GM19240 (cell line): Measurements from ENCODE around the gene LRRK1.

Experiments
- DNase-seq: peaks from one replicate; pipeline ENCODE4 v3.0.0; 2011; ENCODE audit warnings: low spot score; ENCODE audit not compliant: insufficient read length

LRRK1 gene

DNA sequence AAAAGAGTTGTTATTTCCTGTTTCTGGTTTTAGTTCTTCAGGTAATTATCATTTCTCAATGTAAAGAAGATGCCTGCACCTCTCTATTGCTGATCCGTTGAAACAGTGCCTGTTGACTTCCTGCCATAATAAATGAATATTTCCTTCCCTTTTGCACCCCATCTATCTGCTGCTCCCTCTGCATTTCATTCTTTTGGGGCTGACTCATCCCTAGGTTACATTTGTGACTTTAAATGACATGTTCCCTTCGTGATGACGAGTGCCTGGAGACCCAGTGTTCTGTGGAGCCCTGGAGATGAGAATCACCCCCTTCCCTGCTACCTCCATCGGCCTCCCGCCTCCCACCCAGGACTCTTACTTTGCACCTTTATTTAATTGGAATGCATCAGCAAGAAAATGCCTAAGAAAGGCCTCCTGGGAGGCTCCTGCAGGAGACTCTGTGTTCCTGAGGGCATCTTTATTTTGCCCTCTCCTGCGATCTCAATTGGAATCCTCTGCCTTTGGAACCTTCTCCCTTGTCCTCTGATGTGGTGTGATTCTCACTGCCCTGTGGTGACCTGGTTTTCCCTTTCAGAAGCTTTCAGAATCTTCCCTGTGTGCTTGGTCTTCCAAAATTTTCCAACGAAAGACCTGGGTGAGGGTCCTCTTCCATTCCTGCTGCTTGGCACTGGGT is 13.7 kb downstream of the LRRK1 start:
- DNase-seq = no peak

DNA sequence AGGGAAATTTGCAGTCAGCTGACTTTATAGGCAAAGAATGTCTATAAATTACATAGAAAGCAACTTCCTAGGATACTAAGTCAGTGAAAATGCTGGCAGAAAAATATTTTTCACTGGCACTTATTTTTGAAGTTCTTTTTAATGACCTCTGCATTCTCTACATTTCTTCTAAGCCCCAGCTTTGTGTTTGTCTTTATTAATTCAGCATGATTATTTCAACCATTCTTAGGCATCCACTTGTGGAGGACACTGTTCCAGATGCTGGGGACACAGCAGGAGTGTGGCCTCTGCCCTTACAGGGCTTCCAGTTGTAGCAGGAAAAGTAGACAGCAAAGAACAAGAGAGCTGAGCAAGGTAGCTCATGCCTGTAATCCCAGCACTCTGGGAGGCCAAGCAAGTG is 15.0 kb downstream of the LRRK1 start:
- no peak for DNase-seq

DNA sequence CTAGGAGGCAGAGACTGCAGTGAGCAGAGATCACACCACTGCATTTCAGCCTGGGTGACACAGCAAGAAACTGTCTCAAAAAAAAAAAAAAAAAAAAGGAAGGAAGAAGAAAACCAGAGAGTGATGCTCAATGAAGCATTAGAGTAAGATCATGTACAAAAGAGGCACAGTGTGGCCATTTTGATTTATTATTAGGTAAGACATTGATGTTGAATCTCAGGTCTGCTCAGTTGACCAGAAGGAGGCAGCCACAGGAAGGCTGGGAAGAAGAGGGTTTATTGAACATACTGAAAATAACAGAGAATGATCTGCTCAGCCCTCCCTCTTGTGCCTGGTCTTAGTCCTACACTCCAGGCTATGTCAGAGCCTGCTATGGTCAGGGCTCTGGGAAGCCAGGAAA is 15.6 kb downstream of the LRRK1 start:
- no peak for DNase-seq

DNA sequence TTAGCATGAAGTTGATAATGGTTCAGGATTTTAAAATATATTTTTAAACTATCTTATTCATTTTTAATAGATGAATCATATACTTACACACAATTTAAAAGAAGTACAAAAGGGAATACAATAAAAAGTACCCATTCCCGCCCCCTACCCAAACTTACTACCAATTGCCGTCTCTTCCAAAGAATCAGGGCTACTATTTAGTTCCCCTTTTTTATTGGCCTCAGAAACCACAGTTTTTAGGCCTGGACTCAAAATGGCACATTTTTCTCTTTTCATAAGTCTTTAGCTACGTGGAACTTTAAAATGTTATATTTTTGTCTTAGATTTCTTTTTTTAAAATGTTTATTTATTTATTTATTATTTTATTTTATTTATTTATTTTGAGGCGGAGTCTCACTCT is 18.0 kb downstream of the LRRK1 start:
- no peak for DNase-seq

DNA sequence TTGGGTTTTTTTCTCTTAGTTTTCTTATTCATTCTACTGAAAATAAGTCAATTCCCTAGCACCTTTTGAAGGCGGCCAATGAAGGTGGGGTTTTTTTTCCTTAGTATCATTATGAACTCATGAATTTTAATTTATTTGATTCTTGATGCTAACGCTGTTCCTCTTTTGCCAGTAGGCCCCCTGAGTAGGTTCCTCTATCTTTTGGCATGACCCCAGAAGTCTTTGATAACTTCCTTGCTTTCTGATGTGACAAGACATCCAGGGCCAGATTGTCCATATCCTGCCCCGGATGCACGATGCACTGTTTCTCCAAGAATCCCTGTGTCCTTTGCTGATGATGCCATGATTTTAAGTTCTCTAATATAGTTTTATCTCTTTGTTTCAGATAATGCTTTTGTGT is 20.6 kb downstream of the LRRK1 start:
- no peak for DNase-seq

DNA sequence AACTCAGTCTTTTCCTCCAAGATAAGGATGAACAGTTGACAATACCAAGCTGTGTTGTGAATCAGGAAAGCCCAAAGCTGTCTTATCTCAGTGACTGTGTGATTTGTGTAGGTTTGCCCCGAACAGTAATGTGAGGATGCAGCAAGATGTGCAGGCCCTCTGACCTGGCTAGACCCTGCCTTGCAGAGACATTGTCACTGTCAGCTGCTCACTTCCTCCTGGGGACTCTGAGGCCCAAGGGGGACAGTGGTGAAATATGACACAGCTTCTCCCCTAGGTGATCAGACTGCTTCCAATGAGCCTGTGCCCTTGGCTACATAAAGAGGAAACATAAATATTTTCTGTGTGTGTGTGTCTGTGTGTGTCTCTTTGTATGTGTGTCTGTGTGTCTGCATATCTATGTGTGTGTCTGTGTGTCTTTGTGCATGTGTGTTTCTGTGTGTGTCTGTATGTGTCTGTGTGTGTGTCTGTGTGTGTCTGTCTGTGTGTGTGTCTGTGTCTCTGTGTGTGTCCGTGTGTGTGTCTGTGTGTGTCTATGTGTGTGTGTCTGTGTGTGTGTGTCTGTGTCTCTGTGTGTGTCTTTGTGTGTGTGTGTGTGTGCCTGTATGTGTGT is 21.7 kb downstream of the LRRK1 start:
- DNase-seq = no peak

DNA sequence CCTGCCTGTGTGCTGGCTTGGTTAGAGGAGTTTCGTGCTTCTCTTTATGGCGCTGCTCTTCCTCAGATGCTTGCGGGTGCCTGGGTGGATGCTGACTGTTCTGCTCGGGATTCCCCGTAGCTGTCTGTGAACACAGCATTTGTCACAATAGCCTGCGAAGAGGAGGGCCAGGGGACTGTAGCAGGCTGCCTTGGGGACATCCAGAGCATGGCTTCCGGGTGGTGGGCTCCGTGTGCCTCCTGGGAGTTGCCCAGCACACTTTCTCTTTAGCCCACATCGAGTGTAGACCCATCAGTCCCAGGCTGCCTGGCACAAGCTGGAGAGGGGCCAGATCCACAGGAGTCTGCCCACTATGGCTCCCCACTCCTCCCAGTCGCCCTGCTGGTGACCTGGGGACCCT is 22.4 kb downstream of the LRRK1 start:
- no peak for DNase-seq

DNA sequence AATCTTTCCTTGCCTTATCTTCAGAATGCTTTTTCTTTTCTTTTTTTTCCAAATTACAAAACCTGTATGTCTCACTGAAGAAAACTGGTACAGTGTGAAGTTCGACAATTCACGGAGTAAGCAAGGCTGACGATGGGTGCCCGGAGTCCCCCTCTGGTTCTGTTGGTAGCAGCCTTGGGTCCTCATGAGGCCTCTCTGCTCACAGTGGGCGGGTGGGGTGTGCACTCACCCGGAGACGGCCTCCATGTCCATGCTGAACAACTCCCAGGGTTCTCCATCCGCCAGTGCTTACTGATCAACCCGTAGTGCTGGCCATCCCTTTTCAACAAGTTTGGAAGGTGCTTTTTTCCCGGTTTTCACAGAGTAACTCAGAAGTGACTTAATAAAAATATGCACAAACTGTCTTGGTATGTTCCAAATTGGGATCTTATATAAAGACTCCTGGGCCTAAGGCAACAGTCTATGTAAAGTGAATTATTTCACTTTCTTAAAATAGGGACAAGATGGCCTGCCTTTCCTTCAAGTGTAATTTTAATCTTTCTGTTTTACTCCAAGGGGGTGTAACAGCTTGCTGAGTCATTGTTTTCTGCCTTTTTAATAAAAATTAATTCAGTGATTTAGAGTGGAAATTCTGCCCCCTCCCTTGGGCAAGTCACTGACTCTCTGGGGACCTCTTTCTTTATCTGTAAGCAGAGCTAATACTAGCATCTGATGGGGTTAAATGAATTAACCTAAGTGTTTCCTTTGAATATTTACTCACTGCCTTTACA is 23.7 kb downstream of the LRRK1 start:
- DNase-seq = no peak

DNA sequence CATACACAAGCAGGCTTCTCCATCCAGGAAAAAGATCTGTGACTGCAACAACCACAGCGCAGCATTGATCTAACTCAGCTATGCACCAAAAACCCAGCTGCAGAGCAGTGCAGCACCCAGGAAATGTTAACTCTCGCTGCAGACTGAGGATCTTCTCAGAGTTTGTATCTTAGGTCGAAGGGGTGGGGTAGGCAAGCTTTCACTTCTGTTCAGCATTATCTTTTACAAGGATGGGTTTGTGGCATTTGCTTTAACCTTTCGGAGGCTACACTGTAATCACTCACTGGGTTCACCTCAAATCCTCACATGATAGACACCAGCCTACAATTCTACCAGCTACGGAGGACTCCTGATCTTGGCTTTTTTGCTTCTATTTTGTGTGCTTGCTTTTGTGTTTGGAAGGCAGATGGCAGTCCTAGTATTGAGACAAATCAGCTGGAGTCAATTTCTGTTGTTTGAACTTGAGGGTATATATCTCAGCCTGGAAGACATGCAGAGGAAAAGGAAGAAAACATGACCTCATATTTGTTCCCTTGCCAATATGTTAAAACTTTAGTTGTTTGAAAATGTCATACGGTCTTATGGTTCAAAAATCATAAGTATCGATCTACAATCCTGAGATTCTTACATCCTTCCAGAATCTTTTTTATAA is 25.2 kb downstream of the LRRK1 start:
- no peak for DNase-seq

DNA sequence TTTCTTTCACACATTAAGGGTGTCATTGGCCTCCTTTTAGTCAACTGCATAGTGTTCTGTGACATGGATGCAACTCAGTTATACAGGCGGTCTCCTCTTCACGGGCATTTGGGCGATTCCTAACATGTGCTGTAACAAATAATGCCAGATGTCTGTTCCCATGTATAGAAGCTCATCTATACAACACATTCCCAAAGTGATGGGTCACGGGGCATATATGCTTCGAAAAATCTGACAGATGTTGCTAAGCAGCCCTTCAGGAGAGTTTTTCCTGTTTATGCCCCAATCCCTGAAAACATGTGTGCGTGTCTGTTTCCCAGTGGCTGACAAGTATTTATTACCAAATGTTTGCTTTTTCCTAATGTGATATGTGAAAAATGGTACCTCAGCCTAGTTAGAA is 25.8 kb downstream of the LRRK1 start:
- no peak for DNase-seq

DNA sequence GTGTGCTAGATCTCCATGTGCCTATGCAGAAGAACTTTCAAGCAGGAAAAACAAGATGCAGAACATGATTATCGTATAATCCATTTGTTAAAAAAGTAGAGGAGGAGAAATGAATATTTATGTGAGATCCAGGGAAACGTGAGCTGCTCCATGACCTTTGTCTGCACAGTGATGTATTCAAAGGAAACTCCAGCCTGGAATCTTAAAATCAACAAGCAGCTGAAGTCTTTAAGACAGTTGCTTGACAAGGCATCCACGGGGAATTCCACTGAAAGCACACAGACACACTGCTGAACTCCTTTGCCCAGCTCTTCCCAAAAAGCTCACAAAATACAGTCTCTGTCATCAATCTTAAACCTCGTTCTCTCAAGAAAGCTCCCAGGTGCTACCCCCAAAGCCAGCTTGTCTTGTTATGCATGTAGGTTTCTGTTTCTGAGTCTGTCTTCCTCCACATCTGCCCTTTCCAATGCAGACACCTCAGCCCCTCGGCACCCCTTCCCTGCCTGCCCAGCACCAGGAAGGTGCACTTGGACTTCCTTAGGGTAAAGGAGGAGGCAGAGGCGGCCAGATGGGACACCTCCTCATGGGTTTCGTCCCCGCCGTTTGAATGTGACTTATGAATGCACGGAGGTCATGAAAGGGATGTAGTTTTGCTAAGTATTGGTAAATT is 28.7 kb downstream of the LRRK1 start:
- no peak for DNase-seq

DNA sequence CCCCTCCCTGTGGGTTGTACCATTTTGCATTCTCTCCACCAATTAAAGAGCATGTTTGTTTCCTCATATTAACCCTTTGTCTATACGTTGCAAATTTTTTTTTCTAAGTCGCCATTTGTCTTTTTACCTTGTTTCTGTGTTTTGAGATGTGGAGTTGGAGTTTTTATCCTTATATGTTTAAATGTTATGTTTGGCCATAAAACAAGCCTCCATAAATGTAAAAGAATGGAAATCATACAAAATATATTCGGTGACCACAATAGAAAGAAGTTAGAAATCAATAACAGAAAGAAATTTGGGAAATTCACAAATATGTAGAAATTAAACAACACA is 29.2 kb downstream of the LRRK1 start:
- no peak for DNase-seq

DNA sequence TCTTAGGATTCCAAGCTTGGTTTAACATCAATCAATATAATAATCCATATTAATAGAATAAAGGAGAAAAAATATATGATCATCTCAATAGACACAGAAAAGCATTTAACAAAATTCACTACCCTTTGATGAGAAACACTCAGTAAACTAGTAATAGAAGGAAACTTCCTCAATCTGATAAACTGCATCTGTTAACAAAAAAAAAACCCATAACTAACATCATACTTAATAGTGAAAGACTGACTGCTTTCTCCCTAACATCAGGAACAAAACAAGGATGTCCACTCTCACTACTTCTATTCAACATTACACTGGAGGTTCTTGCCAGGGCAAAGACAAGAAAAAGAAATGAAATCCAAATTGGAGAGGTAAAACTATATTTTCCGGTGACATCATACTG is 30.5 kb downstream of the LRRK1 start:
- DNase-seq = no peak

DNA sequence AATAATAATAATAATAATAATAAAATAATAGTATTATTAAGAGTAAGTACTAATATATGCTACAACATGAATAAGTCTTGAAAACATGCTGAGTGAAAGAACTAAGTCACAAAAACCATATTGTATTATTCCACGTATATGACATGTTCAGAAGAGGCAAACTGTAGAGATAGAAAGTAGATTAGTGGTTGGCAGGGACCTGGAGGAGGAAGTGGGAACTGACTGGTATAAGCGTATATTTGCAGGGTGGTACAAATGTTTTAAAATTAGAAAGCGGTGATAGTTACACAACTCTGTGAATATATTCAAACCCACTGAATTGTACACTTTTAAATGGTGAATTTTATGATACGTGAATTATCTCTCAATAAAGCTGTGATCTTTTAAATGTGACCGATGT is 32.8 kb downstream of the LRRK1 start:
- DNase-seq = no peak

DNA sequence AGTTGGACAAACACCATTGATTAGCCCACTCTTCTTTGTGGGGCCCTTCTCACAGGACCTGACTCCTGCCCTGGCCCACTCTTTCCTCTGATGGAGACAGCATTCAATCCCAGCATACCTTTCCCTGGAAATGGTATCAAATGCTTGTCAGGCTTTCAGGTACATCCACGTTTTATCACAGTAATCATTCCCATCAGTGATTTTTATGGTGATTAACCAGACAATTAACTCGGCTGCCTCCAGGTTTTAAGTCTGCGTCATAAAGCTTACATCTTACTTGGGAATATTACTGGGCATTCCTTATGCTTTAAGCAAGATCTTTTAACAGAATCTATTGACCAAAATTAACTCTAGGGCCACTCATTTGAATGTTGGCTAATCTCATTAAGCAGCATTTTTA is 33.4 kb downstream of the LRRK1 start:
- no peak for DNase-seq

DNA sequence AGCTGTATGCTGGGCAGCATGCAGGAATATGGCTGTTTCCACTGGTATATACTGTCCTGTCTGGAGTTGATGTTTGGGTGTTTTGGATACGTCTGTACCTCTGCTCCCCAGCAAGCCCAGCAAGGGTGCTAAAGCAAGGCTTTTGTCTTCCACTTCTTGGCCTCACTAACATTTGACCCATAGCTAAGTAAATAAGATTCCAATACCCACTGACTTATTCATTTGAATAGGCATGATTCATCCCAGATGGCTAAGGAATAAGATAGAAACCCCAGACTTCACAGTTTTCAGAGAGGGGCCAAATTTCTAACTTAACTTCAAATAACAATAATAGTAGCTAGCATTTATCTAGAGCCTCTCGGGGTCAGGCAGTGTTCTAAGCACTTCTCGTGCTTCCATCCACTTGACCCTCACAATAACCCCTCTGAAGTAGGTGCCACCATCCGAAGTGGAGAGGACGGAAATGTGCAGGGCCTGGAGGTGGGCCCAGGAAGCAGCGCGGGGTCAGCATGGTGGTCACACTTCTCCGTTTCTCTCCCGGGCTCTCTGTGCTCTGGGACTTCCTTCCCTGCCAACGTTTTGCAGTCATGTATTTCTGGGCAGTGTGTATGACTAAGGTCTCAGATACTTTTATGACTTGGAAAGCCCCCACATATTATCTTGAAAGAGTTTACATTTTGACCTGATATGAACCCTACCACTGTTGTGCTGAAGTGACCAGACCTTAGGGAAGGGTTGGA is 39.3 kb downstream of the LRRK1 start:
- DNase-seq = no peak

DNA sequence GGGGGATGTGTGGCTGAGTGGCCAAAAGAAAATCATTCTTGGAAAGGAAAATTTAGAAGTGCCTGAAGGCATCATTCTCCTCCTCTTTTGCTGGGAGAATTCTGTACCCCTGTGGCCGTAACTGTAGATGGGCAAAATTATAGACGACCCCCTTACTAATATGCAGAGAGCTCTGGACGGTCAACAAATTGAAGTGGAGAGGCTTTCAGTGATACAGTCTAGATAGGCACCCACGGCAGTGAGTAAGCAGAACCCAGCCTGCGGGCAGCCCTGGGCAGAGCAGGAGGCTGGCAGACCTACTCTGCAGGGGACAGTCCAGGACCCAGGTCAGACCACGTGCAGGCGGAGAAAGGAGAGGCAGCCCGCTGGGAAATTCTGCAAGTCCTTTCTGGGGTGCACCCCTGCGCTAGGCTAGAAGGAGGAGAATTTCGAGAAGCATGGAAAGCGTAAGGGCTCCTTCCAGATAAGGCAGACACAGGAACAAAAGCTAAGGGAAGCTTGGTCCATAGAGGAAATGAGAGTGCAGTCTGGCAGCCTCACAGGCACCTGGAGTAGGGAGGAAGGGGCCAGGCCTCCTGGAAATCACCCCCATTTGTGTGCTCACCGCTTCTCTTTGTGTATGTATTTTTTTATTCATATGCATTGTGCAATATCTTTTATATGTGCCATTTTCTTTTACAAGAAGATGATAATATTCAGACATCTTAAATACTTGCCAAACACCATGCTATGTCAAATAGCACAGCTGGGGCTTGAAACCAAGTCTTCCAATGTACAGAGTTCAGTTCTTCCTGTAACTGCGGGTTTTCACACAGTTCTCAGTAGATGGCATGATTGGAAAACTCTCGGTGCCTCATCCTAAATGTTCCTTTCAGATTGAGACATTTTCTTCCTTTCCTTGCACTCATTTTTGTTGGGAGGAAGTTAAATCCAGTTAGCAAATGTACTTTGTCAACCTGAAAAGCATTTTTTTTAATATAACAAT is 40.2 kb downstream of the LRRK1 start:
- no peak for DNase-seq

DNA sequence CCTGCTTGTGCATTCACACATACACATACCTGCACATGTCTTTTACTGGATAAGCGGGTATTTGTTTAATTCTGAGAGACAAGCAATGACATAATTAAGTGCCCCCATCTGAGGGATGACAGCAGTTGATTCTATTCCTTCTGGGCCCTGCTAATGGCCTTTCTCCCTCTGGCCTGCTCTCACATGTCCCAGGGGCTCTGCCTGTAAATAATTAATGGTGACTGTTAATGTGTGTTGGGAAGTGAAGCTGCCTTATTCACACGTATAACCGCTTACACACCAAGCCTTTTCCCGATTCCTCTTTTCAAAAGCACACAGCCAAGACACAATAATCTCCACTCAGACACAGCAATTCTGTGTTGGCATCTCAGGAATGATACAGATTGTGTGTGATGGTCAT is 47.8 kb downstream of the LRRK1 start:
- no peak for DNase-seq

DNA sequence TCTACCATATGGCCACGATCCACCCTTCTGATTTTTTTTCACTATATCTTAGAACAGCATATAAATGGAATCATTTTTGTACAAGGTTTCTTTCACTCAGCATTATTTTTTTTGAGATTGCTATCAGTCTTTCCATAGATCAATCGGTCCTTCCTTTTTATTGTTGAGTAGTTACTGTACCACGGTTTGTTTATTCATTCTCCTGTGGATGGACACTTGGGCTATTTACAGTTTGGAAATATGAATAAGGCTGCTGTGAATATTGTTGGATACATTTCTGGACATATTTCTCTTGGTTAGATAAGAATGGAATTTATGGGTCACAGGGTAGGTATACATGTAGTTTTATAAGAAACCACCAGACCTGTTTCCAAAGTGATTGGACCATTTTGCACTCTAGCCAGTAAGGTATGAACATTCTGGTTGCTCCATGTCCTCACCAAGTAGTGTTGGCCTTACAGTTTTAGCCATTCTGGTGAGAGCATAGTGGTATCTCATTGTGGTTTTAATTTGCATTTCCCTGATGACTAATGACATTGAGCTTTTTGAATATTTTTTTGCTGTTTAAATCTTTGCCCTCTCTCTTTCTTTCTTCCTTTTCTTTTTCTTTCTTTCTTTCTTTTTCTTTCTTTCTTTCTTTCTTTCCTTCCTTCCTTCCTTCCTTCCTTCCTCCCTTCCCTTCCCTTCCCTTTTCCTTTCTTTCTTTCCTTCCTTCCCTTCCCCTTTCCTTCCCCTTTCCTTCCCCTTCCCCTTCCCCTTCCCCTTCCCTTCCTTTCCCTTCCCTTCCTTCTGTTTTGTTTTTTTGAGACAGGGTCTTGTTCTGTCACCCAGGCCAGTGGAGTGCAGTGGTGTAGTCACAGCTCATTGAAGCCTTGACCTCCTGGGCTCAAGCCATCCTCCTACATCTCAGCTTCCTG is 49.2 kb downstream of the LRRK1 start:
- DNase-seq = no peak
